Skeletal muscle tissue (tissue), 1 donor: ENCODE results near the gene TRABD. TPM values are rescaled to one million over a fixed set of nuclear protein-coding genes. Genes with fewer than 3 reads are reported as not detected.

Experiments
- total RNA-seq: library from RNA; depleted of rRNA; stranded (reverse); fragments of >200 nt; gene quantifications from one replicate; pipeline ENCODE4 v1.2.3, GENCODE V29; 2014

The TRABD gene
- total RNA-seq, 1 donor from 2014 or later, result 4.7 TPM

Other genes starting within 250 kb of the TRABD start
- 14.6 TPM for gene PIM3, start 225.1 kb upstream of the TRABD start, total RNA-seq
- gene IL17REL, start 173.1 kb upstream of the TRABD start, total RNA-seq, result not detected
- gene TTLL8, start 127.6 kb upstream of the TRABD start, total RNA-seq, result not detected
- 0.52 TPM for gene MLC1, start 100.5 kb upstream of the TRABD start, total RNA-seq
- gene MOV10L1, start 95.9 kb upstream of the TRABD start, total RNA-seq, result 2.1 TPM
- not detected for gene PANX2, start 15.2 kb upstream of the TRABD start, total RNA-seq
- gene SELENOO, start 15.1 kb downstream of the TRABD start, total RNA-seq, result 4.7 TPM
- 17.2 TPM for gene TUBGCP6, start 59.1 kb downstream of the TRABD start, total RNA-seq
- 8.9 TPM for gene HDAC10, start 65.4 kb downstream of the TRABD start, total RNA-seq
- gene MAPK12, start 75.8 kb downstream of the TRABD start, total RNA-seq, result 18.8 TPM
- gene MAPK11, start 84.5 kb downstream of the TRABD start, total RNA-seq, result 3.1 TPM
- 48.5 TPM for gene PLXNB2, start 121.7 kb downstream of the TRABD start, total RNA-seq
- gene DENND6B, start 141.1 kb downstream of the TRABD start, total RNA-seq, result 1.0 TPM
- 28.2 TPM for gene PPP6R2, start 157.4 kb downstream of the TRABD start, total RNA-seq